GM21723 (cell line): ENCODE results near the gene ATP10D.
"Not testable (repeated sequence)": the region's sequence is repeated elsewhere in the genome, so short reads cannot be mapped to it uniquely, and the experiment has no call there.

Experiments
- ATAC-seq: cut with Tn5 transposase; IDR thresholded peaks from one replicate; pipeline ENCODE4 v1.9.1; 2021; ENCODE audit warnings: mild to moderate bottlenecking, moderate library complexity; ENCODE audit not compliant: unreplicated experiment

ATP10D gene

GRCh38 chr4:47486727-47487126, 1.7 kb downstream of the ATP10D start:
- ATAC-seq, result not testable (repeated sequence)

- no peak for ATAC-seq
Measured at GRCh38 chr4:47488706-47489105, 3.6 kb downstream of the ATP10D start.

GRCh38 chr4:47490550-47490949, 5.5 kb downstream of the ATP10D start:
- peak; percentile 70 for ATAC-seq

GRCh38 chr4:47493238-47494123, 8.4 kb downstream of the ATP10D start:
- ATAC-seq, result peak; percentile 57

- no peak for ATAC-seq
Measured at GRCh38 chr4:47494124-47494430, 9.0 kb downstream of the ATP10D start.

- ATAC-seq, result no peak
Measured at GRCh38 chr4:47498899-47499298, 13.8 kb downstream of the ATP10D start.

GRCh38 chr4:47499700-47500099, 14.6 kb downstream of the ATP10D start:
- ATAC-seq, result peak; percentile 43

- peak; percentile 49 for ATAC-seq
Measured at GRCh38 chr4:47500776-47501175, 15.7 kb downstream of the ATP10D start.

GRCh38 chr4:47505147-47505546, 20.1 kb downstream of the ATP10D start:
- ATAC-seq, result no peak

- ATAC-seq, result no peak
Measured at GRCh38 chr4:47505666-47506065, 20.6 kb downstream of the ATP10D start.

- peak; percentile 97 for ATAC-seq
Measured at GRCh38 chr4:47510506-47511143, 25.6 kb downstream of the ATP10D start.

GRCh38 chr4:47513461-47513860, 28.4 kb downstream of the ATP10D start:
- ATAC-seq, result no peak

- ATAC-seq, result peak; percentile 100
Measured at GRCh38 chr4:47519239-47519883, 34.3 kb downstream of the ATP10D start.

- no peak for ATAC-seq
Measured at GRCh38 chr4:47525154-47525819, 40.2 kb downstream of the ATP10D start.

- ATAC-seq, result no peak
Measured at GRCh38 chr4:47526281-47526680, 41.2 kb downstream of the ATP10D start.

- not testable (repeated sequence) for ATAC-seq
Measured at GRCh38 chr4:47528646-47529045, 43.6 kb downstream of the ATP10D start.

GRCh38 chr4:47530801-47531200, 45.7 kb downstream of the ATP10D start:
- ATAC-seq, result no peak

- peak; percentile 100 for ATAC-seq
Measured at GRCh38 chr4:47531241-47531953, 46.3 kb downstream of the ATP10D start.

GRCh38 chr4:47531954-47532321, 46.9 kb downstream of the ATP10D start:
- ATAC-seq, result no peak

GRCh38 chr4:47532658-47533057, 47.6 kb downstream of the ATP10D start:
- no peak for ATAC-seq
